Posterior cingulate gyrus (tissue), 11 donors: ENCODE data around the gene PSMF1.
"Not testable (repeated sequence)": the region's sequence is repeated elsewhere in the genome, so short reads cannot be mapped to it uniquely, and the experiment has no call there.

Experiments used
- DNase-seq, 10 donors: peaks; one replicate each; pipeline versions ENCODE4 v3.0.0 to v3.0.0-alpha.2; 2020 to 2021; ENCODE audit warnings: mixed read lengths in 3 of 10
- intact Hi-C: fragments of 100-400 bp; cut with DNase I; formaldehyde crosslinking; loops from one replicate; pipeline ENCODE4 v1.15.1; 2023

The PSMF1 gene

DNA sequence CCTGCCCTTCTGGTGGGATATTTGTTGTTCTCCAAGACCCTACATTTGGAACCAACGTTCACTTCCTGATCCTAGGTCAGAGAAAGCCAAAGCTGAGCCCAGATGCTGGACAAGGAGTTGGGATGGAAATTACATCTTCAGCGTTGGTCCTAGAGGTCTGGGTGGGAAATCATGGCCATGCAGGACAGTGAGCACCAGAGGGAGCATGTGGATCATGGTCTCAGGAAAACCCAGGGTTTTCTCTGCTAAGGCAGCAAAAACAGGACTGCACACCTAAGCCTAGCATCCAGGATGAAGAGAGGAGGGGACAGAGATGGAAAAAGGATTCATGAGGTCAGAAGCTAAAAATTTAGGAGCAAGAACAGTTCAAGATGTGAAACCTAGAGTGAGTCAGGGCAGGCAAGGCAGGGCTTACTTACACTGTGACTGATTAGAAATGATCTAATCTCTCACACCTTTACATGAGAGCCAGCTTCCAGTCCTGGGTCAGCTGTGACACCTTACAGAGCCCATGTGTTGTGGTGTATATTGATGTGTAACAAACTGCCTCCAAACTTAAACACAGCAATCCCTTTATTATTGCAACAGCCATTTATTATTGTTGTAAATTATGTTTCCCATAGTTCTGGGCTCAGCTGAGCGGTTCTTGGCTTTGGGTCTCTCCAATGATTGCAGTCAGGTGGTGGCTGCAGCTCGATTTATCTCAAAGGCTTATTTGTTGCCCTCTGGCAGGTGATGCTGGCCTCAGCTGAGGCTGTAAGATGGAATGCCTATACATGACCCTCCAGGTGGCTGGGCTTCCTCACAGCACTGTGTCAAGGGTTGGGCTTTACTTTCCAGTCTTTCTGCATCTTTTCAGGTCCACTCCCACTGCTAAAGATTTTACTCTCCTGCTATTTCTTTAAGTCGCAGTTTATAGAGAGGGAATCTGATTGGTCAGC lies 91.3 kb downstream of the PSMF1 start:
- no peak for DNase-seq
- intact Hi-C loops, result no loop called here

DNA sequence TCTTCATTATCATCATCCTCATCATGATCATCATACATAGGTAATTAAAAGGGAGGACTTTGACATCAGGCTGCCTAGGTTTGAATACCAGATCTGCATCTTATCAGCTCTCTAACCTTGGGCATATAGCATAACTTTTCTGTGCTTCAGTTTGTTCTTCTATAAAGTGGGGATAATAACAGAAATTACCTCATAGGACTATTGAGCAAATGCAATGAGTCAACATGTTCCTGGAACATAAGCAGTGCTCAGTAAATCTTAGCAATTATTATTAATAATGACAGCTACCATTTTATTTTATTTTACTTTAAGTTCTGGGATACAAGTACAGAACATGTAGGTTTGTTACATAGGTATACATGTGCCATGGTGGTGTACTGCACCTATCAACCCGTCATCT lies 92.1 kb downstream of the PSMF1 start:
- no peak for DNase-seq
- intact Hi-C loops, result no loop called here

GRCh38 chr20:1212023-1212422 lies 93.6 kb downstream of the PSMF1 start:
- DNase-seq, result no peak
- intact Hi-C loops, result loop anchor here (2.0 kb wide), 1 partner anchor 393 kb away; no protein-coding TSS in a partner anchor

DNA sequence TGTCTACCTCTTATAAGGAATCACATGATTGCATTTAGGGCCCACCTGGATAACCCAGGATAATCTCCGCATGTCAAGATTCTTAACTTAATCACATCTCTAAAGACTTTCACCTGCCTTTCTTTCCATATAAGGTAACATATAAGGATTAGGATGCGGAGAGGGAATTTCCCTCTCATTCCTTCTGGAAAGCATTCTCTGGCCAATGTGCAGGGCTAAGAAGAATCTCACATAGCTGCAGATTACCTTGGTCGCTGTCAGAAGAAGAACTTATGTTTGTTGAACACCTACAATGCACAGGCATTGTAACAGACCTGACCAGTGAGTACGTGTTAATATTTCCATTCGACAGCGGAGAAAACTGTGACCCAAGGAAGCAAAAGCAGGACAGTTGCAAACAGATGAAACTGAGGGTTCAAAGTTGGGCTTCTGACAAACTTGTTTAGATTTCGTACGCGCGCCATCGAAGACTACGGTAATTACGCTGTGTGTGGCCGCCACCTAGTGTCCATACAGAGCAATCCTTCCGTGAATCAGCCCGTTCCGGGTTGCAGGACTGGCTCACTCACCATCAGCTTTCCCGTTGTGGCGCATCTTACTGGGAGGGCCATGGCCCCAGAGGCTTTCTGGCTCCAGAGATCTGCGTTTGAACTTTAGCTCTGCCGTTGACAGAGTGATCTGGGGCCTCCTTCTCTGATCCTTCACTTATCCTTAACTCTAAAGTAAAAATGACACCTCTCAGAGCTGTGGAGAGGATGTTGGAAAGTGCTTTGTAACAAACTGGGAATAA lies 94.4 kb downstream of the PSMF1 start:
- peak; percentile 53 to 95 (median 73) for DNase-seq
- intact Hi-C loops, result loop anchor here (2.0 kb wide), 1 partner anchor 394 kb away; no protein-coding TSS in a partner anchor

- intact Hi-C loops, result no loop called here
- DNase-seq, result no peak
Measured at GRCh38 chr20:1214838-1215261, 96.4 kb downstream of the PSMF1 start.

DNA sequence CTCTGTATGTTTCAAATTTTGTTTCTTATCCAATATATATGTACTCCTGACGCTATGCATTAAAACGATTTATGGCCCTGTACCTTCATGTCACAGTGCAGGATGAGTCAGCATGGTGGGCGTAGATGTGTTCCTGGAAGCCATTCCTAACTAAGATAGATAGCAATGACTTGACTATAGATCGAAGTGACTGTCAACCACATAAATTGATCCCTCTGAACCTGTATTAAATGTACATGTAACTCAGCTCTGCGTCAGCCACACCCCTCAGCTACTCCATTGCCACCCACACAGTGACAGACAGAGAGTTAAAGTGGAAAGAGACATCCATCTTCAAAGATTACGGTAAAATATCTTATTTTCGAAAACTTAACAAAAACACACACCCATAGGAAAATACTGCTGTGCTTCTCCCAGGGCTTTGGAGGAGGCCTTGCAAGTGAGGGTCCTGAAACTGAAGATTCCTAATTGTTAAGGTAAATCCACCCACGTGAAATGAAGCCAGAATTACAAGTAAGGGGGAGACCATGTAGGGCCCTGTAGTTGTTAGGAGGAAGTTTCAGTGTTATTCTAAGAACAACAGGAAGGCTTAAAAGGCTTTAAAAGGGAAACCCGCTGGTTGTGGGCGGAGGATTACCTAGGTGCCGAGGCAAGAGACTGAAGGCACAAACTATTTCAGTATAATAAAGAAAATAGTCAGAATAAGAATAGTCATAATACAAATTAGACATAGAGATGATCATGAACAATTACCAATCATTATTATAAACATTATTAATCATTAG lies 97.2 kb downstream of the PSMF1 start:
- DNase-seq, result no peak
- intact Hi-C loops, result no loop called here

DNA sequence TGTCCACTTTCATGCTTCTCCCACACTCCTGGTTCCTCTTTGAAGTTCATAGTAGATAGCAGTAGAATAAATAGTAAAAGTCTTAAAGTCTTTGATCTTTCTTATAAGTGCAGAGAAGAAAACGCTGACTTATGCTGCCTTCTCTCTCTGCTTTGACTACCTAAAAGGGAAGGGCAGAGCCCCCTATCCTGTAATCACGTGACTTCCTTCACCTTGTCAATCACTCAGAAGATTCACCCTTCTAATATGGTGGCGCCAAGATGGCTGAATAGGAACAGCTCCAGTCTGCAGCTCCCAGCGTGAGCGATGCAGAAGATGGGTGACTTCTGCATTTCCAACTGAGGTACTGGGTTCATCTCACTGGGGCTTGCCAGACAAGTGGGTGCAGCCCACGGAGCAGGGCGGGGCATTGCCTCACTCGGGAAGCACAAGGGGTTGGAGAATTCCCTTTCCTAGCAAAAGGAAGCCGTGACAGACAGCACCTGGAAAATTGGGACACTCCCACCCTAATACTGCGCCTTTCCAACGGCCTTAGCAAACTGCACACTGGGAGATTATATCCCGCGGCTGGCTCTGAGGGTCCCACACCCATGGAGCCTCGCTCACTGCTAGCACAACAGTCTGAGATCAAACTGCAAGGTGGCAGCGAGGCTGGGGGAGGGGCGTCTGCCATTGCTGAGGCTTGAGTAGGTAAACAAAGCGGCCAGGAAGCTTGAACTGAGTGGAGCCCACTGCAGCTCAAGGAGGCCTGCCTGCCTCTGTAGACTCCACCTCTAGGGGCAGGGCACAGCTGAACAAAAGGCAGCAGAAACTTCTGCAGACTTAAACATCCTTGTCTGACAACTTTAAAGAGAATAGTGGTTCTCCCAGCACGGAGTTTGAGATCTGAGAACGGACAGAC lies 98.4 kb downstream of the PSMF1 start:
- intact Hi-C loops, DNase-seq: not testable (repeated sequence)
